Activated naive CD4-positive, alpha-beta T cell treated with anti-CD3 and anti-CD28 coated beads, Interleukin-2, amount 50 U/mL, for 72 hours (primary cell): ENCODE data around the gene TEX53. TPM values are rescaled to one million over a fixed set of nuclear protein-coding genes. Genes with fewer than 3 reads are reported as not detected.

Experiments
- ATAC-seq, 2 donors: fragments of 150-1000 bp; cut with Tn5 transposase; 2 replicates each; pipeline ENCODE4 v1.10.0; 2021; ENCODE audit warnings: mild to moderate bottlenecking in 2 of 2, moderate library complexity in 2 of 2
- DNase-seq, 2 donors: peaks; one replicate each; pipeline ENCODE4 v3.0.0; 2021 to 2022; ENCODE audit warnings: low spot score in 2 of 2
- H3K27ac Mint-ChIP-seq, 2 donors: one replicate each; pipeline ENCODE4 v1.8.0; 2022; ENCODE audit warnings: mild to moderate bottlenecking in 2 of 2, mixed read lengths in 2 of 2
- H3K36me3 Mint-ChIP-seq, 2 donors: one replicate each; pipeline ENCODE4 v1.8.0; 2022; ENCODE audit warnings: mixed read lengths in 2 of 2
- H3K9me3 Mint-ChIP-seq, 2 donors: one replicate each; pipeline ENCODE4 v1.8.0; 2022; ENCODE audit warnings: mixed read lengths in 2 of 2
- total RNA-seq, 2 donors: library from RNA; stranded (reverse); gene quantifications; one replicate each; pipeline ENCODE4 v1.2.3, GENCODE V29; 2022

TEX53 gene
- total RNA-seq, 2 donors from 2014 or later: not detected

DNA sequence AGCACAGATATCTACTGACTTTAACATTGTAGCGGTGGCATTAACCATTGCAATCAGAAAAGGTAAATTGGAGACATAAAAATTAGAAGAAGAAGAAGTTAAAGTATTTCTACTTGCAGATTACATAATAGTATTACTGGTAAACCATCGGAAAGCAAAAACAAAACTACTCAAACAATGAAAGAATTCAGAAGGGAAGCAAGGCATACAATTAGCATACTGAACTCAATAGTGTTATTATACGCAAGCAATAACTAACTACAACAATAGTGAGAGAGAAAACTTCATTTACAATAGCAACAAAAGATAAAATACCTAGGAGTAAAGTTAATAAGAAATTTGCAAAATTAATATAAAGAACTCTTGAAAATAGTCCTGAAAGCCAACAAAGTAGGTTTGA lies 6.6 kb upstream of the TEX53 start:
- Mint-ChIP-seq H3K36me3 (no peaks in the 10 kb centered on the region), H3K27ac (no peak overlapping the region), H3K9me3 (no peaks in the 10 kb centered on the region)
- DNase-seq: no peak
- no peak for ATAC-seq

DNA sequence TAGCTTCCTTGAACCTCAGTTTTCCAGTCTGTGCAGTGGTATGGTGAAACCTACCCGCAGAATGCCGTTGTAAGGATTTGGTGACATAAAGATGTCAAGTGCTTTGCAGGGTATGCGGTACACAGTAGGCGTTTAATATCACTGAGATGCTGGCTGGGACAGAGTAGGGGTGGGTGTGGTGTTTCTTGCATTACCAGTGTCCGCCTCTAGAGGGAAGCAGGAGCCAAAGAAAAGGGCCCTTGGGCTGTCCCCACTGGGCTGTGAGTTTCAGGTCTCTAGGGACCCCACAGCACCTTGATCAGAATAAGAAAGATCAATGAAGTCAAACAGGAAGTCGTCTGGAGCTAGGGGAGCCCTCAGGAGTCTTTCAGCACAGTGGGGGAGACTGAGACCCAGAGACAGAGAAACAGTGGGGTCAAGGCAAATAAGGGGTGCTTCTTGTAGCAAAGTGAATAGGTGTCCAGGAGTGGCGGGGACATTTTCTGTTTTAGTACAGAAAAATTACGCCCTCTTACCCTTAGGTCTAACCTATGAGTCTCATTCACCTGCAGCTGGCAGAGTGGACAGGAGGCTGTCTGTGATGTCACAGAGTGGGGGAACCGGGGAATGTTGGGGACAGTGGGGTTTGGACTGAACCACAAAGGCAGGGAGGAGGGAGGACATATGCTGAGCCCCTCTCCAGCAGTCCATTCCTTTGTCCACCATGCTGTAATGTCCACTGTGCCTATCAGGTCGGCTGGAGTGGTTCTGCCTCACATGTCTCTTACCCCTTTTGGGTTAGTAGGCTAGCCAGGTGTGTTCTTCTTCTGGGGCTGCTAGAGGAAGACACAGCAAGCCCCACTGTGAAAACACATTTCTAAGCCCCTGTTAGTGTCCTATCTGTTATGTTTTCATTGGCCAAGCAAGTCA lies 4.7 kb upstream of the TEX53 start:
- no peak overlapping the region for H3K27ac Mint-ChIP-seq
- H3K9me3 Mint-ChIP-seq: no peaks in the 10 kb centered on the region
- ATAC-seq (peak; percentile 88 to 90), DNase-seq (peak in 1 of 2 donors; percentile 79)
- H3K36me3 Mint-ChIP-seq: no peaks in the 10 kb centered on the region

DNA sequence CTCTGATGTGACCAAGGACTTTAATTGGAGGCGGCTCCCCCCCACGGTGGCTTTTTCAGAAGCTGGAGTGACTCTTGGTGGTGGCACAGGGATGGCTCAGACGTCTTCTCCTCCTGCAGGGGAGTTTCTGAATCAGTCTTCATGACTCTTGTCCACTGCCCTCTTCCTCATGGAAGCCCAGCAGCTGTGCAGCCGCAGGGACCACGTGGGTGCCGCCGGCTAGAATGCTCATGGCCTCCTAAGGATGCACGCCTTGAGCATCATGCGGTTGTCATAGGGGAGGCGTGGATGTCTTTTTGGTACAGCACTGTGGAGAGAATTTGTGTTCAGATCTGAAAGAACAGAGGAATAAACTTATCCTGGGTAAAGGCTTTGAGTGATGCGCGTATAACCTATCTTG lies 1.3 kb downstream of the TEX53 start:
- Mint-ChIP-seq H3K36me3 (no peaks in the 10 kb centered on the region), H3K9me3 (no peaks in the 10 kb centered on the region), H3K27ac (no peak overlapping the region)
- no peak for ATAC-seq
- no peak for DNase-seq

DNA sequence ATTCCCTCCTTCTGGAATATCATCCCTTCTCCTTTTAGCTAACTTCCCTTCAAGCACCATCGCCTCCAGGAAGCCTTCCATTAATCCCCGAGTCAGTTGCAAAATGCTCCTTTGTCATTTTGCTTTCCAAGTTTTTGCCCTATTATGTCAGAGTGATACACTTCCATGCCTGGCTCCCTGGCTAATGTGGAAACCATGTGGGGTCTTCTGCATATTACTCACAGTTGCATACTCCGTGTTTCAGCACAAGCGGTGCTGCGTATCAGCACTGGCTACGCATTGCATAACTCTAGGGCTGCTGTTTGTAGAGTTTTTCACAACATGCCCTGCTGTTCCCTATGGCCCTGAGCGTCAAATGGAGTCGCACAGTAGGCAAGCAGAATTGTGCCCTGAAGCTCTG lies 1.9 kb downstream of the TEX53 start:
- no peak for DNase-seq
- H3K36me3 Mint-ChIP-seq: no peaks in the 10 kb centered on the region
- H3K27ac Mint-ChIP-seq: no peak overlapping the region
- no peaks in the 10 kb centered on the region for H3K9me3 Mint-ChIP-seq
- ATAC-seq: no peak

DNA sequence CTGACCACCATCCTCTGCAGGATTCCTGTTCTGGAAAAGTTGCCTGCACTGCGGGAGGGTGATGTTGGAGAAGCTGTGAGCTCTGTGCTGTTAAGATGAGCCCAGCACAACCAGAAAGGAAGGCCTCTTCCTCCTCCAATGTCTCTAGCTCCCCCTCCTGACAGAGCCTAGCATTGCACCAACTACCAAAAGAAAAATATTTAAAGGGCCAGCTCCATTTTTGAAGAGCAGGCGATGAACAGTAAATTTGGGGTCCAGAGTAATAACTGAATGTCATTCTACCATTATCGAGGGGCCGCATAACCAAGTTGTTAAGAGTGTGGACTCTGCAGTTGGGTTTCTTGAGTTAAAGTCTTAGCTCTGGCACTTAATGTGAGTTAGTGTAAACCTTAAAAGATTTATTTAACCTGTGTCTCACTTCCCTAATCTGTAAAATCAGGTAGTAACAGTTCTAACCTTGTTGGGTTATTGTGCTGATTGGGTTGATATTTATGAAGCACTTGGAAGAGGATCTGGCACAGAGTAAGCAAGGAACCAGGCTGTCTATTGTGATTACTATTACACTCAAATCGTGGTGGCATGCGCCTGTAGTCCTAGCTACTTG lies 3.9 kb downstream of the TEX53 start:
- DNase-seq (peak in 1 of 2 donors; percentile 89), ATAC-seq (peak; percentile 68 to 73)
- no peaks in the 10 kb centered on the region for H3K36me3 Mint-ChIP-seq
- peak overlapping the region in 1 of 2 donors; percentile 50 for H3K27ac Mint-ChIP-seq
- no peaks in the 10 kb centered on the region for H3K9me3 Mint-ChIP-seq

DNA sequence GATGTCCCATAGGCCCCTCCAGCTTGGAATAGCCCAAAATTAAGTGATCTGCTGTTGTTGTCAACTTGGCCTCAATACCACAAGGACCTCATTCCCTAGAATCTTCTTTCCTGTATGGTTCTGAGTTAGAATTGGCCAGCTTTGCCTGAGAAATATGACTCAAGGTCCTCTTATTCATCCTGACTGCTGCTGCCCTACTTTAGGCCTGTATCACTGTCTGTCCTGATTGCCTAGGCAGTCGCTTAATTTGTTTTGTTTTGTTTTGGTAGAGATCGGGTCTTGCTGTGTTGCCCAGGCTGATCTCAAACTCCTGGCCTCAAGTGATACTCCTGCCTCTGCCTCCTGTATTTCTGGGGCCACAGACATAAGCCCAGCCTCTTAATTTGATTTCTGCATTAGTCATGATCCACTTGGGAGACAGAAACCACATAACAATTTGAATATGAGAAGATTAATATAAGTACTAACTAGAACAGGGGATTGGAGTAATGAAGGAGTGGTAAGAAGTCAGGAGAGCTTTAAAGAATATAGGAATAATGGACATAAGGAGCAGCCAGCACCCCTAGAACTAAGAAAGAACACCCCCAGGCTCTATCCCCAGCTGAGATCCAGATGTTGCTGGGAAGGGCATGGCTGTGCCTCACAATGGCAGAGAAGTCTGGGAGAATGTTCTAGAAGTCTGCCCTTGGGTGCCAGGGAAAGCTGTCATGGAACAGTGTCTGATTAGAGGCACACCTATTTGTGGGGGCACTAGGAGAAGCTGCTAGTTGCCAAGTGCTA lies 4.6 kb downstream of the TEX53 start:
- Mint-ChIP-seq H3K36me3 (no peaks in the 10 kb centered on the region), H3K9me3 (no peaks in the 10 kb centered on the region), H3K27ac (peak overlapping the region; percentile 17 to 50)
- DNase-seq (no peak), ATAC-seq (peak; percentile 65 to 77)

DNA sequence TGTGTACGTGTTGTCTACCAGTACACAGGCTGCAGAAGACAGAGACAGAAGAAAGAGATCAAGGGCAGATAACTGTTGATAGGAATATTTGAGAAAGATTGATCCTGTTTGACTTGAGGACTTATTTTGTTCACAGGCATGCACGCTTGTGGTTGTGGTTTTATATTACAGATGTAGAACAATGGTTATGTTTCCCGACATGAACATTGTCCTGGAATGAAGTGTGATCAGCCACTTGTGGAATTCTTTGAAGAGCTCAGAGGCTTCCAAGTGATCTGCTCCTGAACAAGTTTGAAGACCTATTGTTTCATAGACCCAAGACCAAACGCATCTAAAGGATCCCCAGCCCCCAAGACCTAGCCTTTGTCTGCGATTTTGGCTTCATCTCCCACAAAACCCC lies 13.7 kb downstream of the TEX53 start:
- DNase-seq: no peak
- Mint-ChIP-seq H3K27ac (no peak overlapping the region), H3K36me3 (peaks cover 14 to 35% of the 10 kb centered on the region in 2 donors), H3K9me3 (no peaks in the 10 kb centered on the region)
- no peak for ATAC-seq

DNA sequence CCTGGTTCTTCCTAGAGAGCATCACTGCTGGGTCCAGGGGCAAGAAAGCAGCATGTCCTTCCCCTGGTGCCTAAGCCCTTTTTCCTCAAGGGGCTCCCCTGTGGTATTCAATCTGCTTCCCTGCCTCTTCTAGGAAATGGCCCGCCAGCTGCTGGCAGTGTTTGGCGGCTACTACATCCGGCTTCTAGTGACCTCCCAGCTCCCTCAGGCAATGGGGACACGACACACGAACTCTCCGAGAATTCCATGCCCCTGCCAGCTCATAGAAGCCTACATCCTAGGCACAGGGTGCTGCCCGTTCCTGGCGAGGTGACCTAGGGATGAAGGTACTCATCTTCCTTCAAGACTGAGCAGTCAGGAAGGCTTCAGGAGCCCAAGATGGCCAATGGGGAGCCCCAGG lies 14.6 kb downstream of the TEX53 start:
- no peak for ATAC-seq
- Mint-ChIP-seq H3K9me3 (no peaks in the 10 kb centered on the region), H3K36me3 (peaks cover 14 to 35% of the 10 kb centered on the region in 2 donors), H3K27ac (no peak overlapping the region)
- no peak for DNase-seq

DNA sequence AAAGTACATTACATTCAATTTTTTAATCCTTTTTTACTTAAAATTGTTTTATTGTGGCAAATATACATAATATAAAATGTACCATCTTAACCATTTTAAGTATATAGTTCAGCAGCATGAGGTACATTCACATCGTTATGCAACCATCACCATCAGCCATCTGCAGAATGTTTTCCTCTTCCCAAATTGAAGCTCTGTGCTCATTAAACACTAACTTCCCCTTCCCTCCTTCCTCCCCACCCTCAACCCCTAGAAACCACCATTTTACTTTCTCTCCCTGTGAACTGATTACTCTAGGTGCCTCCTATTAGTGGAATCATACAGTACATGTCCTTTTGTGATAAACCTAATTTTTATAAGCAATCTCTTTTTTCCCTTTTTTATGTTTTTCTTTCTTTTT lies 15.6 kb downstream of the TEX53 start:
- ATAC-seq: no peak
- H3K36me3 Mint-ChIP-seq: peaks cover 12 to 28% of the 10 kb centered on the region in 2 donors
- no peaks in the 10 kb centered on the region for H3K9me3 Mint-ChIP-seq
- H3K27ac Mint-ChIP-seq: peak overlapping the region in 1 of 2 donors; percentile 42
- DNase-seq: no peak

DNA sequence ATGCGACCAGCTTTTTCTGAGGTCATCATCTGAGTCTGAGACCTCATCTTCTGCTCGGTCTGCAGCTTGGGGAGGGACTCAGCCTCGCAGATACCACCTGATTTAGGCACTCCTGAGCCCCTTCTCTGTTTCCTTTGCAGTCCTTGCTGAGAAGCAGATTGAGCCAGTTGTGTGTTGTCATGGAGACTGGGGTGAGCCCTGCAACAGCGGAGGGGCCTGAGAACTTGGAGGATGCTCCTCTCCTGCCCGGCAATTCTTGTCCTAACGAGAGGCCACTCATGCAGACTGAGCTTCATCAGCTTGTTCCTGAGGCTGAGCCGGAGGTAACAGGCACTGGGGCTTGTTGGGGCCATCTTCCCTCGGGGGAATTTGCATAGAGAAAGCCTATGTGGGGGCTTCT lies 19.2 kb downstream of the TEX53 start:
- H3K27ac Mint-ChIP-seq: no peak overlapping the region
- H3K9me3 Mint-ChIP-seq: no peaks in the 10 kb centered on the region
- DNase-seq: no peak
- H3K36me3 Mint-ChIP-seq: peaks cover 12 to 19% of the 10 kb centered on the region in 2 donors
- no peak for ATAC-seq

DNA sequence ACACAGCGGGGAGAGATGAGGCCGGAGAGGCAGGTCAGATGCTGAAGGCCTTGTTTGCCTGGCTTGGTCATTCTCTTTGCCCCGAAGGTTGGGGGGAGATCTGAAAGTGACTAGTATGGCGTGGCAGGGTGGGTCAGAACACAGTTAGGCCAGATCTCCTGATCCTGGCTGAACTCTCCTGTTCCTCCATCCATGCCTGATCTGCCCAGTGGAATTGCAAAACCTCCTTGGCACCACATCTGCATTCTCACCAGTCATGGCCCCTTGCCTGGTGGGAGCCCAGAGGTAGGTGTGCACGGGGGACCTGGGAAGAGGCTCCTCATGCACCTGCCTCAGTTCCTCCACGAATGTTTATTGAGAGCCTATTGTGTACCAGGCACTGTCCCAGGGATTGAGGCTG lies 23.2 kb downstream of the TEX53 start:
- no peak for ATAC-seq
- H3K36me3 Mint-ChIP-seq: peaks cover 16 to 34% of the 10 kb centered on the region in 2 donors
- H3K27ac Mint-ChIP-seq: peak overlapping the region; percentile 38 to 88
- no peaks in the 10 kb centered on the region for H3K9me3 Mint-ChIP-seq
- no peak for DNase-seq

DNA sequence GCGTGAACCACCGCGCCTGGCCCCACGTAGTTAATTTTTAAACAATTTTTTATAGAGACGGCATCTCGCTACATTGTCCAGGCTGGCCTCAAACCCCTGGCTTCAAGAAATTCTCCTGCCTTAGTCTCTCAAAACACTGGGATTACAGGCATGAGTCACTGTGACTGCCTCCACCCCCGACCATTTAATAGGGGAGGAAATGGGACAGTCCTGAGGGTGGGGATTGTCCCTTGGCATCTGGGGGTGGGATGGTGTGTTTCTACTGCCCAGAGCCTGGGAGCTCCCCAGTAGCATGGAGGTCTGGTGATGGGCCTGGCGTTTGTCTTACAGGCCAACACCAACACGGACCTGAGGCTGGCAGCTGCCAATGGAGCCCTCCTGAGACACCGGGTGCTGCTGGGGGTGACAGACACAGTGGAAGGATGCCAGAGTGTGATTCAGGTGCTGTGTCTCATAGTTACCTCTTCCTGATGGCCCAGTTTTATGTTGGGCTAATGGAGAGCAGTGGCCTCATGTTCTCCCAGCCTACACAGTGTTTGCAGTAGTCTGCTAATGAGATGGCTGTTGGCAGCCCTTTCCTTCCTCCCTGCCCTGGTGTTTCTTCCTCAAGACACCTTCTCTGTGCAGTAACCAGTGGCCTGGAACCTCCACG lies 24.0 kb downstream of the TEX53 start:
- peaks cover 13 to 42% of the 10 kb centered on the region in 2 donors for H3K36me3 Mint-ChIP-seq
- DNase-seq: no peak
- H3K9me3 Mint-ChIP-seq: no peaks in the 10 kb centered on the region
- peak in 1 of 2 donors; percentile 61 for ATAC-seq
- peak overlapping the region; percentile 38 to 74 for H3K27ac Mint-ChIP-seq

DNA sequence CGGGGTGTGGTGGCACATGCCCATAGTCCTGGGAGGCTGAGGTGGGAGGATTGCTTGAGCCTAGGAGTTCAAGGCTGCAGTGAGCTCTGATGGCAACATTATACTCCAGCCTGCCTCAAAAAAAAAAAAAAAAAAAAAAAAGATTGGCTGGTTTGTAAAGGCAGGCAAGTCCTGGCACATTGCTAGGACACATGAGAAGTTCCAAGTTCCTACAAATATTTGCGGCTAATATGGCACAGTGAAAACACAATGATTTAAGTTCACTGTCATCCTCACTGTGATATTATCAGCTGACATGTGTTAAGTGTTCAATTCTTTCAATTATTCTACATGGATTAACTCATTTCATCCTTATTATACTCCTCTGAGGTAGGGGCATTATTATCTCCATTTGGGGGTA lies 26.4 kb downstream of the TEX53 start:
- peak overlapping the region in 1 of 2 donors; percentile 47 for H3K27ac Mint-ChIP-seq
- H3K36me3 Mint-ChIP-seq: peaks cover 17 to 42% of the 10 kb centered on the region in 2 donors
- DNase-seq (no peak), ATAC-seq (no peak)
- H3K9me3 Mint-ChIP-seq: no peaks in the 10 kb centered on the region

DNA sequence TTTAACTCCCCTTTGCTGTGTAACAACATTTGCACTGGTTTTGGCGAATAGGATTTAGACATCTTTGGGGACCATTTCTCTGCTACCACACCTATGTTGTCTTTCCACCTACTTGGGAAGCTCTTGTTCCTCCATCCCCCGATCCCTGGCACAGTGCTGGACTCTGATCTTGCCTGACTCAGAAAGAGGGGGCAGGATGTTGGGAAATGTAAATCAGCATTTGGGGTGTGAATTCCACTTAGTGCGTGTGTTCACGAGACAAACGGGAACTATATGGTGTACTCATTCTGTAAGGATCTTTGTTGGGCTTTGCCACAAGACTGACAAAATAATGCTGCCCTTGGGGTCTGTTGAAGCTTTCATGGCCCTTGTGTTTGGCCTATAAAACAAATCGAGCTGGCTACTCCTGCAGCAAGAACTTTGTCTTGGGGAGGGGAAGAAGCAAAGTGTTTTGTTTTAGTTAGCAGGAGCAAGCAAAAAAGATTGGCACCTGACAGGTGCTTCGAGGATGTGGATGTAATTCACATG lies 28.0 kb downstream of the TEX53 start:
- DNase-seq (no peak), ATAC-seq (no peak)
- peaks cover 11 to 38% of the 10 kb centered on the region in 2 donors for H3K36me3 Mint-ChIP-seq
- no peaks in the 10 kb centered on the region for H3K9me3 Mint-ChIP-seq
- H3K27ac Mint-ChIP-seq: peak overlapping the region in 1 of 2 donors; percentile 27

DNA sequence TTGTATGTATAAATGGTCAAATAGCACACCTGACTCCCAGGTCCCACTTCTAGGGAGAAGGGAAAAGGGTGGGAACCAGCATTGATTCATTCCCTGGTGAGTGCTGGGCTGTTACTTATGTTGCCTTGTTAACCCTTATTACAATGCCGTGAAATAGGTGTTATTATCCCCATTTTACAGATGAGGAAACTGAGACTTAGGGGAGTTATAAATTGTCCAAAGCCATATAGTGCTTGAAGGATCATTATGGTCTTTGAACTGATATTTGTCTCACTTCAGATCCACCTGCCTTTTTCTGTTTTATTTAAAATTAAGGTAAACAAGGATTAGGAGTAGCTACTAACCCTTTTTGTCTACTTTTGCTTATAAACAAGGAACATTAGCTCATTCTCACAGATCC lies 30.1 kb downstream of the TEX53 start:
- Mint-ChIP-seq H3K36me3 (peaks cover 11 to 27% of the 10 kb centered on the region in 2 donors), H3K27ac (no peak overlapping the region), H3K9me3 (no peaks in the 10 kb centered on the region)
- DNase-seq (no peak), ATAC-seq (no peak)

DNA sequence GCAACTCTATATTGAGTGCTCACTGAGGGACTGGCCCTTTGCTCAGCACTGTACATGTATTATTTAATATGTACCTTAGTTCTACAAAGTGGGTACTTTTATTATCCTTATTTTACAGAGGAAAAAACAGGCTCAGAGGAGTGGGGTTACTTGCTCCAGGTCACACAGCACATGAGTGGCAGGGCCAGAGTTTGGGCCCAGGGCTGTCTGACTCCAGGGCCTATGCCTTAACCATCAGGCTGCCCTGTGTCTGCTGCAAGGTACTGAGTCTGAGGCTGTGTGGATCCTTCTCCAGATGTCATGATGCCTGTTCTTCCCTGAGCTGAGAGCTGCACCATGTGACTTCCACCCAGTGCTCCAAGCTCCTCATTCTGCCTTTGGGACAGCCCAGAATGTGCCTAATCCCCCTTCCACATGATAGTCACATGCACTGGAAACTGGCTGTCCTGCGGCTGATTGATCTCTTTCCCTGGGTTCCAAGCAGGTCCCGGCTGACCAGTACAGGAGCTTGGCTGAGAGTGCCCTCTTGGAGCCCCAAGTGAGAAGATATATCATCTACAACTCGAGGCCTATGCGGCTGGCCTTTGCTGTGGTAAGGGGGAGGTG lies 31.1 kb downstream of the TEX53 start:
- ATAC-seq (no peak), DNase-seq (no peak)
- Mint-ChIP-seq H3K9me3 (no peaks in the 10 kb centered on the region), H3K27ac (no peak overlapping the region), H3K36me3 (peaks cover 11 to 24% of the 10 kb centered on the region in 2 donors)
